SU-DHL-6 (cell line): ENCODE measurements around the gene HNRNPUL1.
"Not testable (repeated sequence)": the region's sequence is repeated elsewhere in the genome, so short reads cannot be mapped to it uniquely, and the experiment has no call there.

Experiments used
- H2AFZ ChIP-seq: fragments of 200-600 bp; sonication (generic); 2 replicates; pipeline ENCODE4 v1.6.1; 2014; ENCODE audit warnings: low read depth, mild to moderate bottlenecking, moderate library complexity, mixed read lengths, antibody characterized with exemption, low read length; ENCODE audit not compliant: severe bottlenecking
- H3F3A ChIP-seq: fragments of 200-600 bp; shearing (Covaris generic); 2 replicates; pipeline ENCODE4 v1.6.0; 2016; ENCODE audit warnings: antibody characterized with exemption, mild to moderate bottlenecking; ENCODE audit not compliant: insufficient read depth
- H3K27ac ChIP-seq: fragments of 200-600 bp; sonication (generic); 2 replicates; pipeline ENCODE4 v1.5.1; 2016; ENCODE audit warnings: low read depth, mild to moderate bottlenecking, low read length, moderate library complexity, mixed read lengths
- H3K27me3 ChIP-seq: fragments of 200-600 bp; sonication (generic), shearing (Covaris generic); 2 replicates; pipeline ENCODE4 v1.6.0; 2014; ENCODE audit warnings: mild to moderate bottlenecking, low read length
- H3K36me3 ChIP-seq: fragments of 200-600 bp; sonication (generic); 2 replicates; pipeline ENCODE4 v1.6.1; 2014; ENCODE audit warnings: mild to moderate bottlenecking, low read length, mixed read lengths
- H3K4me2 ChIP-seq: fragments of 300-600, 200-600 bp; shearing (Covaris generic), sonication (generic); 2 replicates; pipeline ENCODE4 v1.6.0; 2014; ENCODE audit warnings: low read length, low read depth, mild to moderate bottlenecking; ENCODE audit not compliant: poor library complexity, severe bottlenecking
- H3K4me3 ChIP-seq: fragments of 200-600 bp; sonication (generic); 2 replicates; pipeline ENCODE4 v1.5.1; 2014; ENCODE audit warnings: antibody characterized with exemption, low read length, mild to moderate bottlenecking, mixed read lengths; ENCODE audit not compliant: insufficient read depth, poor library complexity, severe bottlenecking
- H3K79me2 ChIP-seq: fragments of 200-600 bp; sonication (generic); 2 replicates; pipeline ENCODE4 v1.6.1; 2014; ENCODE audit warnings: mild to moderate bottlenecking, low read length, moderate library complexity; ENCODE audit not compliant: insufficient read depth
- H3K9ac ChIP-seq: fragments of 200-600 bp; sonication (generic); 2 replicates; pipeline ENCODE4 v1.7.0; 2014; ENCODE audit warnings: mild to moderate bottlenecking, low read length
- H3K9me2 ChIP-seq: fragments of 200-600 bp; sonication (generic); replicated peaks from 2 replicates; pipeline ENCODE4 v1.6.1; 2014; ENCODE audit warnings: low read length; ENCODE audit not compliant: insufficient read depth
- H3K9me3 ChIP-seq: fragments of 200-600 bp; sonication (generic); 2 replicates; pipeline ENCODE4 v1.6.1; 2014; ENCODE audit warnings: low read length, mixed read lengths; ENCODE audit not compliant: insufficient read depth
- H4K20me1 ChIP-seq: fragments of 200-600 bp; sonication (generic); 2 replicates; pipeline ENCODE4 v1.6.1; 2014; ENCODE audit warnings: low read depth, mild to moderate bottlenecking, antibody characterized with exemption, low read length, moderate library complexity, mixed read lengths
- EZH2phosphoT487 ChIP-seq: fragments of 200-600 bp; sonication (generic), shearing (Covaris generic); conservative IDR thresholded peaks from 2 replicates; pipeline ENCODE4 v1.6.1; 2018; ENCODE audit warnings: mild to moderate bottlenecking, antibody characterized with exemption, low read length, moderate library complexity, mixed read lengths
- TF ChIP-seq, protein P1 (sequence below): fragments of 200-600 bp; sonication (generic); IDR thresholded peaks from one replicate; pipeline ENCODE4 v1.5.1; 2017; ENCODE audit warnings: antibody characterized with exemption, mild to moderate bottlenecking, low read length, moderate library complexity; ENCODE audit not compliant: insufficient read depth, poor library complexity, severe bottlenecking

HNRNPUL1 gene

DNA sequence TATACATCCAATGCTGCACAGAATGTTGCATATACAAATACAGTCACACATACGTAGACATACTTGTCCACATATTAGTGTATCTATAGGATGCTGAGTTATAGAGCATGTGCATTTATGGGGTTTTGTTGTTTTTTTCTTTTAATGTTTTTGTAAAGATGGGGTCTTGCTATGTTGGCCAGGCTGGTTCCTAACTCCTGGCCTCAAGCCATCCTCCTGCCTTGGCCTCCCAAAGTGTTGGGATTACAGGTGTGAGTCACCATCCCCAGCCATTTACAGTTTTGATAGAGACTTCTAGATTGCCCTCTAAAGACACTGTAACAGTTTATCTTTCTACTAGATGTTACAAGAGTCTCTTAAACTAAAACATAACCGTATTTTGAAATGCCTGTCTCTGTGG lies 14.3 kb downstream of the HNRNPUL1 start:
- Histone ChIP-seq H3K27ac (no peak overlapping the region), H3K9ac (no peak overlapping the region), H2AFZ (no peak overlapping the region), H3K79me2 (no peaks in the 10 kb centered on the region), H3F3A (no peaks in the 10 kb centered on the region; the same call in 1 of the 2 replicates), H3K36me3 (peaks cover 57% of the 10 kb centered on the region), H3K4me3 (no peak overlapping the region), H3K27me3 (no peaks in the 10 kb centered on the region), H3K9me3 (no peaks in the 10 kb centered on the region), H3K9me2 (no peaks in the 10 kb centered on the region), H3K4me2 (no peak overlapping the region), H4K20me1 (peaks cover 2% of the 10 kb centered on the region; the same call in 1 of the 2 replicates)
- no peak for TF ChIP-seq EZH2phosphoT487
- TF ChIP-seq, protein P1, sequence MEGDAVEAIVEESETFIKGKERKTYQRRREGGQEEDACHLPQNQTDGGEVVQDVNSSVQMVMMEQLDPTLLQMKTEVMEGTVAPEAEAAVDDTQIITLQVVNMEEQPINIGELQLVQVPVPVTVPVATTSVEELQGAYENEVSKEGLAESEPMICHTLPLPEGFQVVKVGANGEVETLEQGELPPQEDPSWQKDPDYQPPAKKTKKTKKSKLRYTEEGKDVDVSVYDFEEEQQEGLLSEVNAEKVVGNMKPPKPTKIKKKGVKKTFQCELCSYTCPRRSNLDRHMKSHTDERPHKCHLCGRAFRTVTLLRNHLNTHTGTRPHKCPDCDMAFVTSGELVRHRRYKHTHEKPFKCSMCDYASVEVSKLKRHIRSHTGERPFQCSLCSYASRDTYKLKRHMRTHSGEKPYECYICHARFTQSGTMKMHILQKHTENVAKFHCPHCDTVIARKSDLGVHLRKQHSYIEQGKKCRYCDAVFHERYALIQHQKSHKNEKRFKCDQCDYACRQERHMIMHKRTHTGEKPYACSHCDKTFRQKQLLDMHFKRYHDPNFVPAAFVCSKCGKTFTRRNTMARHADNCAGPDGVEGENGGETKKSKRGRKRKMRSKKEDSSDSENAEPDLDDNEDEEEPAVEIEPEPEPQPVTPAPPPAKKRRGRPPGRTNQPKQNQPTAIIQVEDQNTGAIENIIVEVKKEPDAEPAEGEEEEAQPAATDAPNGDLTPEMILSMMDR = no peak

DNA sequence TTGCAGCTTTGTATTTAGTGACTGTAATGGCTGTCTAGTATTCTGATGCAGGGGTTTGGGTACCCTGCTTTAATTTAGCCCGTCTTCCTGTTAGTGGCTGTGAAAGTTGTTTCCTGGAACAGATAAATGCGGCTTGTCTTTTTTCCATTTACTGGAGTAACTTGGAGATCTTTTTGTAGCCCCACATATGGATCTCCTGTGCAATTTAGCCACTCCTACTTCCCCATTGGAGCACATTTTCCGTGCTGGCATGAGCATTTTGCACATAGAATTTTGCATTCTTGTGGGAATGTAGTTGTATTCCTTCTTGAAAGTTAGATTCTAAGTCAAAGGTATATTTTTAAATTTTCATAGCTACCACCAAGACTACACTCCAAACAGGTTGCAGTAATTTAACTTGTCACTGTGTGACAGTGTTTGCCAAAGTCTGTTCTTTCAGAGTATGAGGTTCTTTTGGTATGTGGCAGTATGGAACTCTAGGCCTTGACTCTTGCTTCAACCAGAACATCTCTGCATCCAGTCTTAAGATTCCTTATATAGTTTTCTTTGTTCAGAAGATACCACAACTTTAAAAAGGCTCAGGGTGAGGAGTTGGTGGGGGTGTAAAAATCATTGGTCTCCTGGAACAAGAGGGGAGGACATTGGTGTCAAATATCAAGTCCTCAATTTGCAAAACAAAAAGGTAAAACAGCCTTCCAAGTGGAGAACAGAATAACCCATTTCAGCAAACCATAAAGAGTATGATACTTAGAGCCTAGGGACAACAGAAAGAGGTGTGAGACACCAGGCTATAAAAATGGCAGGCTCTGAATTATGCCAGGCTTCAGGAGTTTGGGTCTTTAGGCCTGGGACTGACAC lies 24.7 kb downstream of the HNRNPUL1 start:
- TF ChIP-seq, protein P1 = no peak
- TF ChIP-seq EZH2phosphoT487 = no peak
- Histone ChIP-seq H3K4me3 (no peak overlapping the region), H3K79me2 (peaks cover 4% of the 10 kb centered on the region; the same call in 1 of the 2 replicates)

DNA sequence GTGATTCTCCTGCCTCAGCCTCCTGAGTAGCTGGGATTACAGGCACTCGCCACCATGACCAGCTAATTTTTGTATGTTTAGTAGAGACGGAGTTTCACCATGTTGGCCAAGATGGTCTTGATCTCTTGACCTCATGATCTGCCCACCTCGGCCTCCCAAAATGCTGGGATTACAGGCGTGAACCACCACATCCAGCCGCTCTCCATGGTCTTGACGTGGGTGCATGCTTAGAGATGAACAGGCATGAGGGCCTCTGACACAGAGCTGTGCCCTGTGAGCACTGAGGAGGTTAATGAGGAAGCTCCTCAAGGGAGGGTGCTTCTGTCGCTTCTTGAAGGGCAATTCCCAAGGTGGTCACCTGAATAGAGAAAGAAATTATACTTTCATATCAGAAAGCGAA lies 25.6 kb downstream of the HNRNPUL1 start:
- H4K20me1 ChIP-seq, H3K4me3 ChIP-seq, H3K9me3 ChIP-seq, H3K9ac ChIP-seq, H3K27ac ChIP-seq, H3K27me3 ChIP-seq, H3K4me2 ChIP-seq, H3K79me2 ChIP-seq, H3K9me2 ChIP-seq, H2AFZ ChIP-seq, H3F3A ChIP-seq: not testable (repeated sequence)
- peaks cover 51% of the 10 kb centered on the region; the same call in 1 of the 2 replicates for H3K36me3 ChIP-seq

More for the DNA sequence above, 24.7 kb downstream of the HNRNPUL1 start:
- Histone ChIP-seq H3K27me3 (no peaks in the 10 kb centered on the region), H3K27ac (no peak overlapping the region), H3K9me2 (no peaks in the 10 kb centered on the region), H3K36me3 (peaks cover 48% of the 10 kb centered on the region; the same call in 1 of the 2 replicates), H3K4me2 (no peak overlapping the region), H3F3A (no peaks in the 10 kb centered on the region), H3K9ac (no peak overlapping the region), H3K9me3 (no peaks in the 10 kb centered on the region), H4K20me1 (no peaks in the 10 kb centered on the region), H2AFZ (no peak overlapping the region)

DNA sequence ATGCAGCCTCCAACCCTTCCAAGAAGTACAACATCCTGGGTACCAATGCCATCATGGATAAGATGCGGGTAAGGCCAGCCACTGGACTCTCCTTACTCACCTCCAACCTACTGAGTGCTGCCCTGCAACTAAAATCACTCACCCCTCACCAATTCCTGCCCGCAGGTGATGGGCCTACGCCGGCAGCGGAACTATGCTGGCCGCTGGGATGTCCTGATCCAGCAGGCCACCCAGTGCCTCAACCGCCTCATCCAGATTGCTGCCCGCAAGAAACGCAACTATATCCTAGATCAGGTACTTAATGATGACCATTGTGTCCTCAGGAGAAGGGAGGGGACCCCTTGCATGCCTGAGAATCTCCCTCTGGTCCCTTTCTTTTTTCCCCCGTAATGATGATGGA lies 30.2 kb downstream of the HNRNPUL1 start:
- Histone ChIP-seq H4K20me1 (peaks cover 4% of the 10 kb centered on the region; the same call in 1 of the 2 replicates), H3F3A (no peaks in the 10 kb centered on the region), H3K9me3 (no peaks in the 10 kb centered on the region), H2AFZ (no peak overlapping the region), H3K9ac (no peak overlapping the region), H3K27me3 (no peaks in the 10 kb centered on the region), H3K79me2 (0 out of 2 replicates have a peak, but pooled peaks cover 7% of the 10 kb centered on the region), H3K4me2 (no peak overlapping the region), H3K27ac (no peak overlapping the region), H3K9me2 (no peaks in the 10 kb centered on the region), H3K4me3 (no peak overlapping the region), H3K36me3 (peaks cover 44% of the 10 kb centered on the region; the same call in 1 of the 2 replicates)
- TF ChIP-seq, protein P1 = no peak
- no peak for TF ChIP-seq EZH2phosphoT487
